ENCODE data around the gene RDH12.

Gene RDH12

GRCh38 chr14:67756496-67756895 is 54.8 kb downstream of the RDH12 start:
- no peak for ATAC-seq
- TF ChIP-seq ARNTL (CRISPR knock-in tag; IDR thresholded peaks at IDR 0.05; ENCODE audit: borderline replicate concordance, low read depth) (no peak), CSRNP3 (CRISPR knock-in tag; IDR thresholded peaks at IDR 0.05) (no peak), CSDC2 (CRISPR knock-in tag; IDR thresholded peaks at IDR 0.05) (no peak), ZNF565 (CRISPR knock-in tag; conservative IDR thresholded peaks at IDR 0.05; ENCODE audit: low read depth) (no peak), PPARA (CRISPR knock-in tag; IDR thresholded peaks at IDR 0.05; ENCODE audit: borderline replicate concordance) (no peak), GLIS3 (CRISPR knock-in tag; IDR thresholded peaks at IDR 0.05) (no peak), ZFP3 (CRISPR knock-in tag; IDR thresholded peaks at IDR 0.05) (no peak), SNAI2 (CRISPR knock-in tag; IDR thresholded peaks at IDR 0.05) (no peak), ESRRG (CRISPR knock-in tag; IDR thresholded peaks at IDR 0.05) (no peak), POU6F1 (CRISPR knock-in tag; IDR thresholded peaks at IDR 0.05; ENCODE audit: borderline replicate concordance, low read depth) (no peak), ZNF8 (CRISPR knock-in tag; IDR thresholded peaks at IDR 0.05) (no peak), OSR1 (CRISPR knock-in tag; IDR thresholded peaks at IDR 0.05) (no peak), ZC3H10 (CRISPR knock-in tag; IDR thresholded peaks at IDR 0.05) (no peak), ZNF70 (CRISPR knock-in tag; IDR thresholded peaks at IDR 0.05) (no peak)
- TF ChIP-seq, protein P1, sequence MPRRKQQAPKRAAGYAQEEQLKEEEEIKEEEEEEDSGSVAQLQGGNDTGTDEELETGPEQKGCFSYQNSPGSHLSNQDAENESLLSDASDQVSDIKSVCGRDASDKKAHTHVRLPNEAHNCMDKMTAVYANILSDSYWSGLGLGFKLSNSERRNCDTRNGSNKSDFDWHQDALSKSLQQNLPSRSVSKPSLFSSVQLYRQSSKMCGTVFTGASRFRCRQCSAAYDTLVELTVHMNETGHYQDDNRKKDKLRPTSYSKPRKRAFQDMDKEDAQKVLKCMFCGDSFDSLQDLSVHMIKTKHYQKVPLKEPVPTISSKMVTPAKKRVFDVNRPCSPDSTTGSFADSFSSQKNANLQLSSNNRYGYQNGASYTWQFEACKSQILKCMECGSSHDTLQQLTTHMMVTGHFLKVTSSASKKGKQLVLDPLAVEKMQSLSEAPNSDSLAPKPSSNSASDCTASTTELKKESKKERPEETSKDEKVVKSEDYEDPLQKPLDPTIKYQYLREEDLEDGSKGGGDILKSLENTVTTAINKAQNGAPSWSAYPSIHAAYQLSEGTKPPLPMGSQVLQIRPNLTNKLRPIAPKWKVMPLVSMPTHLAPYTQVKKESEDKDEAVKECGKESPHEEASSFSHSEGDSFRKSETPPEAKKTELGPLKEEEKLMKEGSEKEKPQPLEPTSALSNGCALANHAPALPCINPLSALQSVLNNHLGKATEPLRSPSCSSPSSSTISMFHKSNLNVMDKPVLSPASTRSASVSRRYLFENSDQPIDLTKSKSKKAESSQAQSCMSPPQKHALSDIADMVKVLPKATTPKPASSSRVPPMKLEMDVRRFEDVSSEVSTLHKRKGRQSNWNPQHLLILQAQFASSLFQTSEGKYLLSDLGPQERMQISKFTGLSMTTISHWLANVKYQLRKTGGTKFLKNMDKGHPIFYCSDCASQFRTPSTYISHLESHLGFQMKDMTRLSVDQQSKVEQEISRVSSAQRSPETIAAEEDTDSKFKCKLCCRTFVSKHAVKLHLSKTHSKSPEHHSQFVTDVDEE (CRISPR knock-in tag; IDR thresholded peaks at IDR 0.05): no peak
- TF ChIP-seq, protein P2, sequence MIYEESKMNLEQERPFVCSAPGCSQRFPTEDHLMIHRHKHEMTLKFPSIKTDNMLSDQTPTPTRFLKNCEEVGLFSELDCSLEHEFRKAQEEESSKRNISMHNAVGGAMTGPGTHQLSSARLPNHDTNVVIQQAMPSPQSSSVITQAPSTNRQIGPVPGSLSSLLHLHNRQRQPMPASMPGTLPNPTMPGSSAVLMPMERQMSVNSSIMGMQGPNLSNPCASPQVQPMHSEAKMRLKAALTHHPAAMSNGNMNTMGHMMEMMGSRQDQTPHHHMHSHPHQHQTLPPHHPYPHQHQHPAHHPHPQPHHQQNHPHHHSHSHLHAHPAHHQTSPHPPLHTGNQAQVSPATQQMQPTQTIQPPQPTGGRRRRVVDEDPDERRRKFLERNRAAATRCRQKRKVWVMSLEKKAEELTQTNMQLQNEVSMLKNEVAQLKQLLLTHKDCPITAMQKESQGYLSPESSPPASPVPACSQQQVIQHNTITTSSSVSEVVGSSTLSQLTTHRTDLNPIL (CRISPR knock-in tag; IDR thresholded peaks at IDR 0.05; ENCODE audit: low read depth): no peak

GRCh38 chr14:67757175-67757574 is 55.5 kb downstream of the RDH12 start:
- no peak for ATAC-seq
- TF ChIP-seq ZNF70 (CRISPR knock-in tag; IDR thresholded peaks at IDR 0.05) (no peak), BACH2 (CRISPR knock-in tag; IDR thresholded peaks at IDR 0.05; ENCODE audit: borderline replicate concordance) (no peak), ARNTL (CRISPR knock-in tag; IDR thresholded peaks at IDR 0.05; ENCODE audit: borderline replicate concordance, low read depth) (no peak), ZC3H10 (CRISPR knock-in tag; IDR thresholded peaks at IDR 0.05) (no peak), TCF4 (CRISPR knock-in tag; IDR thresholded peaks at IDR 0.05; ENCODE audit: borderline replicate concordance) (no peak), ZNF8 (CRISPR knock-in tag; IDR thresholded peaks at IDR 0.05) (no peak), PPARA (CRISPR knock-in tag; IDR thresholded peaks at IDR 0.05; ENCODE audit: borderline replicate concordance) (no peak), ZFP3 (CRISPR knock-in tag; IDR thresholded peaks at IDR 0.05) (no peak), CSDC2 (CRISPR knock-in tag; IDR thresholded peaks at IDR 0.05) (no peak), CSRNP3 (CRISPR knock-in tag; IDR thresholded peaks at IDR 0.05) (no peak), RARB (CRISPR knock-in tag; IDR thresholded peaks at IDR 0.05) (no peak), ISL1 (CRISPR knock-in tag; IDR thresholded peaks at IDR 0.05) (no peak), ESRRG (CRISPR knock-in tag; IDR thresholded peaks at IDR 0.05) (no peak)
- TF ChIP-seq, protein P3, sequence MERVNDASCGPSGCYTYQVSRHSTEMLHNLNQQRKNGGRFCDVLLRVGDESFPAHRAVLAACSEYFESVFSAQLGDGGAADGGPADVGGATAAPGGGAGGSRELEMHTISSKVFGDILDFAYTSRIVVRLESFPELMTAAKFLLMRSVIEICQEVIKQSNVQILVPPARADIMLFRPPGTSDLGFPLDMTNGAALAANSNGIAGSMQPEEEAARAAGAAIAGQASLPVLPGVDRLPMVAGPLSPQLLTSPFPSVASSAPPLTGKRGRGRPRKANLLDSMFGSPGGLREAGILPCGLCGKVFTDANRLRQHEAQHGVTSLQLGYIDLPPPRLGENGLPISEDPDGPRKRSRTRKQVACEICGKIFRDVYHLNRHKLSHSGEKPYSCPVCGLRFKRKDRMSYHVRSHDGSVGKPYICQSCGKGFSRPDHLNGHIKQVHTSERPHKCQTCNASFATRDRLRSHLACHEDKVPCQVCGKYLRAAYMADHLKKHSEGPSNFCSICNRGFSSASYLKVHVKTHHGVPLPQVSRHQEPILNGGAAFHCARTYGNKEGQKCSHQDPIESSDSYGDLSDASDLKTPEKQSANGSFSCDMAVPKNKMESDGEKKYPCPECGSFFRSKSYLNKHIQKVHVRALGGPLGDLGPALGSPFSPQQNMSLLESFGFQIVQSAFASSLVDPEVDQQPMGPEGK (CRISPR knock-in tag; IDR thresholded peaks at IDR 0.05; ENCODE audit: borderline replicate concordance): no peak
- TF ChIP-seq, protein P2 (CRISPR knock-in tag; IDR thresholded peaks at IDR 0.05; ENCODE audit: low read depth): no peak
- TF ChIP-seq, protein P1 (CRISPR knock-in tag; IDR thresholded peaks at IDR 0.05): no peak
